DOHH2 (cell line): ENCODE measurements around the gene STPG4.

Experiments
- CTCF ChIP-seq: fragments of 200-600 bp; sonication (generic); IDR thresholded peaks from one replicate; pipeline ENCODE4 v1.5.1; 2014; ENCODE audit warnings: antibody characterized with exemption, mild to moderate bottlenecking, low read depth, low read length; ENCODE audit not compliant: poor library complexity, severe bottlenecking
- EZH2phosphoT487 ChIP-seq: fragments of 200-600 bp; sonication (generic); IDR thresholded peaks from 2 replicates; pipeline ENCODE4 v1.6.1; 2017; ENCODE audit warnings: borderline replicate concordance, mild to moderate bottlenecking, antibody characterized with exemption, low read length, moderate library complexity, mixed read lengths

DNA sequence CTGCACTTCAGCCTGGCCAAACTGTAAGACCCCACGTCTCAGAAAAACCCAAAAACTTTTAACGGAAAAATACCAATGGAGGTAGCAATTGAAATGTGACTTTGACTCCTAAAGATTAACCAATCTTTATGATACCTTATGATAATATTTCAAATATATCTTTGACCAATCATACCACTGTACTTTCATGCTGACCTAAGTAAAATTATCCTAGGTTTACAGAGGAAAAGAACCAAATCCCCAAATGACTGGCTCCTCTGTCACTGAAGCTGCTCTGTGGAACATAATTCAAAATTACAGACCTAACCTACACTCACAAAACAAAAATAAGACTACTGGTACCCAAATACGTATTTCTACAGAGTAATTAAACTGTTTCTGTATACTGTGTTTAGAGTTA is 7.7 kb upstream of the STPG4 start:
- TF ChIP-seq CTCF (no peak), EZH2phosphoT487 (no peak)
